Gastrocnemius medialis (tissue), 4 donors: ENCODE measurements around the gene DNMT3L. TPM values are rescaled to one million over a fixed set of nuclear protein-coding genes. Genes with fewer than 3 reads are reported as not detected.
"Not testable (repeated sequence)": the region's sequence is repeated elsewhere in the genome, so short reads cannot be mapped to it uniquely, and the experiment has no call there.

Source experiments
- ATAC-seq, 2 donors: fragments of 150-250 bp; one replicate each; pipeline ENCODE4 v1.9.1; 2016
- DNase-seq, 2 donors: peaks; one replicate each; pipeline ENCODE4 v3.0.0-alpha.2; 2019
- H3K27ac ChIP-seq, 4 donors: fragments of 200-600 bp; sonication (generic); 1 replicate in 1 of 4; 2 replicates in 3 of 4; pipeline ENCODE4 v1.5.1; 2016 to 2018; ENCODE audit warnings: mild to moderate bottlenecking in 2 of 4, moderate library complexity in 1 of 4
- H3K27me3 ChIP-seq, 3 donors: fragments of 200-600 bp; sonication (generic) in 2 of 3; 1 replicate in 1 of 3; 2 replicates in 2 of 3; pipeline versions ENCODE4 v1.5.1 to v1.6.0; 2016 to 2019; ENCODE audit warnings: mild to moderate bottlenecking in 1 of 3, moderate library complexity in 1 of 3
- H3K36me3 ChIP-seq, 2 donors: fragments of 200-600 bp; sonication (generic) in 1 of 2; one replicate each; pipeline ENCODE4 v1.5.1; 2017 to 2018
- H3K4me1 ChIP-seq, 2 donors: fragments of 200-600 bp; sonication (generic) in 1 of 2; one replicate each; pipeline ENCODE4 v1.5.1; 2016 to 2017; ENCODE audit warnings: mild to moderate bottlenecking in 2 of 2
- H3K4me3 ChIP-seq, 4 donors: fragments of 200-600 bp; sonication (generic) in 3 of 4; 1 replicate in 1 of 4; 2 replicates in 3 of 4; pipeline ENCODE4 v1.5.1; 2016 to 2019; ENCODE audit warnings: mild to moderate bottlenecking in 2 of 4
- H3K9me3 ChIP-seq, 3 donors: fragments of 200-600 bp; sonication (generic) in 2 of 3; 1 replicate in 1 of 3; 2 replicates in 2 of 3; pipeline ENCODE4 v1.5.1; 2016 to 2019
- POLR2A ChIP-seq, 2 donors: fragments of 450-650 bp; IDR thresholded peaks; one replicate each; pipeline ENCODE4 v1.6.1; 2017; ENCODE audit warnings: antibody characterized with exemption in 2 of 2, mild to moderate bottlenecking in 2 of 2, moderate library complexity in 2 of 2
- in situ Hi-C, 4 donors: fragments of 200-750 bp; cut with MboI; loops; one replicate each; pipeline versions ENCODE4 v1.15.0 to v1.8.0; 2017; ENCODE audit warnings: low sequenced_read_pairs in 4 of 4
- intact Hi-C: fragments of 100-400 bp; cut with DNase I; formaldehyde crosslinking; loops from one replicate; pipeline ENCODE4 v1.15.1; 2023; ENCODE audit warnings: low total_unique reads
- total RNA-seq, 4 donors: library from RNA; depleted of rRNA; stranded (reverse); fragments of >200 nt; gene quantifications; one replicate each; pipeline versions ENCODE4 v1.1.0 to v1.2.3, GENCODE V29; 2016
- TF ChIP-seq, protein P1 (sequence below), 5 experiments: fragments of 450-650 bp in 3 of 5; fragments of 200-600 bp in 2 of 5; sonication (generic) in 2 of 5; IDR thresholded peaks in 4 of 5; conservative IDR thresholded peaks in 1 of 5; 1 replicate in 4 of 5; 2 replicates in 1 of 5; pipeline ENCODE4 v1.5.1; 2016 to 2019; ENCODE audit warnings: antibody characterized with exemption in 5 of 5, mild to moderate bottlenecking in 3 of 5, moderate library complexity in 3 of 5

The DNMT3L gene
- total RNA-seq, 4 donors from 2014 or later, result not detected

DNA sequence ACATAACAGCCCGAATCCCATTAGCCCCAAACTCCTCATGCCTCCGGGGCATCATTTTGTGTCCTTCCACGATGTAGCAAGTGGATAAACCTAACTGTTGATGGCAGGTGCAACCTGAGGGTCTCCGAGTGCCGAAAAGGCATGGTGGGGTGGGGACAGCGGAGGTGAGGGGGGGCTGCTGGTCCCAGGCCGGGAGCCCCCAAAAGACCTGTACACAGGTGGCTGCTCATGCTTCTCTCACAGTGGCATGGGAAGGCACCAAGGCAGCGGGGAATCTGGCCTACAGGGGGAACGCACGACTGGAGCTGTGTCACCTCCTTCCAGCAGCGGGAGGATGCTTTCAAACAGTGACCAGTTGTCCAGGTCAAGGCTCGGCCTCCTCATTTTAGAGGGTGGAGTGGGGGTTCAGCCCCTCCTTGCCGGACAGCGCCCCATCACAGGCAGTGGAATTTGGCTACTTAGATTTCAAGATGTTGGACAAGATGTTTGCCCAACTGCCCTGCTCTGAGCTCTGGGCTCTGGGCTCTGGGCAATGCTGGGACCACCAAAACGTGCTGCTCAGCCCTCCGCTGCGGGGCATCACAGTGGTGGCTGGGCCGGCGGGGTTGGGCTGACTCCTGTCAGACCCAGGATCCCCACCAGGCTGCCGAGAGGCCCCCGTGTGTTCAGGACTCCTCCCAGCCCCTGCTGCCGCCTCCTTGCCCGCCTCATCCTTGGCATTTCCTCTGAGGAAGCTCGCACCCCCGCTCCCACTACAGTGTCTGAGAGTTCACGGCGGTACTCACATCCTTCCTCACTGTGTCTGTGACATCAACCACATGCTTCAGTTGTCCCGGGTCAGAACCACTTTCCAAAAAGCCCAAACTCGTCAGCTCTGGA, 7.6 kb downstream of the DNMT3L start:
- no peaks in the 10 kb centered on the region for H3K27me3 ChIP-seq
- no peak overlapping the region for H3K4me3 ChIP-seq
- H3K27ac ChIP-seq, result no peak overlapping the region
- TF ChIP-seq POLR2A (IDR thresholded peaks at IDR 0.05), result no peak
- TF ChIP-seq, protein P1, sequence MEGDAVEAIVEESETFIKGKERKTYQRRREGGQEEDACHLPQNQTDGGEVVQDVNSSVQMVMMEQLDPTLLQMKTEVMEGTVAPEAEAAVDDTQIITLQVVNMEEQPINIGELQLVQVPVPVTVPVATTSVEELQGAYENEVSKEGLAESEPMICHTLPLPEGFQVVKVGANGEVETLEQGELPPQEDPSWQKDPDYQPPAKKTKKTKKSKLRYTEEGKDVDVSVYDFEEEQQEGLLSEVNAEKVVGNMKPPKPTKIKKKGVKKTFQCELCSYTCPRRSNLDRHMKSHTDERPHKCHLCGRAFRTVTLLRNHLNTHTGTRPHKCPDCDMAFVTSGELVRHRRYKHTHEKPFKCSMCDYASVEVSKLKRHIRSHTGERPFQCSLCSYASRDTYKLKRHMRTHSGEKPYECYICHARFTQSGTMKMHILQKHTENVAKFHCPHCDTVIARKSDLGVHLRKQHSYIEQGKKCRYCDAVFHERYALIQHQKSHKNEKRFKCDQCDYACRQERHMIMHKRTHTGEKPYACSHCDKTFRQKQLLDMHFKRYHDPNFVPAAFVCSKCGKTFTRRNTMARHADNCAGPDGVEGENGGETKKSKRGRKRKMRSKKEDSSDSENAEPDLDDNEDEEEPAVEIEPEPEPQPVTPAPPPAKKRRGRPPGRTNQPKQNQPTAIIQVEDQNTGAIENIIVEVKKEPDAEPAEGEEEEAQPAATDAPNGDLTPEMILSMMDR (IDR thresholded peaks at IDR 0.05 in 4 of 5, conservative IDR thresholded peaks at IDR 0.05 in 1 of 5), result no peak
- no peaks in the 10 kb centered on the region for H3K36me3 ChIP-seq
- ATAC-seq (no peak), DNase-seq (no peak)
- no peaks in the 10 kb centered on the region for H3K9me3 ChIP-seq
- H3K4me1 ChIP-seq, result no peaks in the 10 kb centered on the region
- intact Hi-C loops, result no loop called here
- in situ Hi-C loops, result no loop called here

DNA sequence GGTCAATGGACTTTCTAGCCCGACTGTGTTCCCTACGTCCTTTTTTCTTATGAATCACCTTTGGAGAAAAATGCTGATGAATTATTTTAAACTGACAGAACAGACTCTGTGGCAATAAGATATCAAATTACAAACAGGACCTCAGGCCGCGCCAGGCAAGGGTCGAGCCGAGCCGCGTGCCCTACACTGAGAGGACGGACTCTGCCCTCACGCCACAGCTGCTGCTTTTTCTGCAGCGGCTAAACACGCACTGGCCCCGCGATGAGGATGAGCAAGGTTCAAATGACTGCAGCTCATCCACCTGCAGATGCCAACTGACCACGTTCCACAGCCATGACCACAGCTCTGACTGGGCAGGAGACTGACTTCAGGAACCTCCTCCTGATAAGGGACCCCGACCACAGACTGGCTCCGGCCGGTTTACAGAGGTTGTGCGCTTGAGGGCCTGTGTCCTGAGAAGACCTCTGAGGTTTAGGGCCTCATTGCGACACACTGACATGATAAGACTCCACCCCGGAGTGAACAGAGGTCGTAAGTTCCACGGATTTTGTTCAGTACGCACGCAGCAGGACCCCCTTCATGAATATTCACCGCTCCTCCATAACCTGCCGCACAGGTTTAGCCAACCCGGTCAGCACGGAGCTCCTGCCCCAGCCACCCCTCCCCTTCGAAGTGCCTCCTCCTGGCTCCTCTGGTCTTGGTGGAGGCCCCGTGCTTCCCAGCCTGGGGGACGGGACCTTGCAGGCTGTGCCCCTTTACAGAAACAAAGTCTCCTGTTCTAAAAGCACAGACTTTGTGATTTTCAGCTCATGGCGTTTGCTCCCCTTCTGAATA, 12.3 kb downstream of the DNMT3L start:
- H3K4me3 ChIP-seq, DNase-seq, intact Hi-C loops, in situ Hi-C loops, H3K27me3 ChIP-seq, H3K4me1 ChIP-seq, H3K9me3 ChIP-seq, H3K27ac ChIP-seq, H3K36me3 ChIP-seq: not testable (repeated sequence)
- peak; percentile 58 to 75 for ATAC-seq

DNA sequence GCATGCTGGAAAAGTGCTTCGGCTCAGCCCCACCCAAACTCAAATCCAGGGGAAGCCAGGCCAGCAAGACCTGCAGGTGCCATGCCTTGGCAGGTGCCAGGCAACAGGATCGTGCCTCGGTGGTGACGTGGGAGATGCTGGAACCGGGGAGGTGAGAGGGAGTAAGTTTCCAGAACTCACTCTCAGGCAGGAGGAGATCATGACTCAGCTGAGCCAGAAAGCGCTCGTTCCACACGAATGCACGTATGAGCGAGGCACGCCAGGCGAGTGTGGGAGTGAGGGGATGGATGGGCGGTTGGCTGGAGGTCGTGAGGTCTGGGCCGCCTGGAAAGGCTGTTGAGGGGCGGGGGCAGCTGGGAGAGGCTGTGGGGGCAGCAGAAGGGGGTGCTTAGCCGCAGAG, 13.8 kb downstream of the DNMT3L start:
- in situ Hi-C loops, H3K27me3 ChIP-seq, DNase-seq, ATAC-seq, H3K4me1 ChIP-seq, H3K4me3 ChIP-seq, H3K27ac ChIP-seq, H3K9me3 ChIP-seq, intact Hi-C loops, H3K36me3 ChIP-seq: not testable (repeated sequence)

DNA sequence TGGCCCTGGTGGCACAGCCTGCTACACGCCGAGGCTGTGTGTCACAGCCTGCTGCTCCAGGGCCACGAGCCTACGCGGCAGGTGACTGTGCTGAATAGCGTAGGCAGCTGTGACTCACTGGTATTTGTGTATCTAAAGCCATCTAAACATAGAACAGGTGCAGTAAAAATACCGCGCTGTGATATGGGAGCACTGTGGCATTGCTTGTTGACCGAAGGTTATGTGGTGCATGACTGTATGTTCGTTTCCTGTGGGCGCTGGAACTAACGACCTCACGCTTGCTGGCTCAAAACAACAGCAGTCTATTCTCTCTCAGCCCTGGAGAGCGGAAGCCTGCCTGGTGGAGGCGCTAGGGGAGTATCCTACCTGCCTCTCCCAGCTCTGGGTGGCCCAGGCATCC, 17.7 kb downstream of the DNMT3L start:
- H3K27me3 ChIP-seq, H3K36me3 ChIP-seq, H3K4me1 ChIP-seq, H3K9me3 ChIP-seq, H3K4me3 ChIP-seq, DNase-seq, H3K27ac ChIP-seq, intact Hi-C loops, in situ Hi-C loops: not testable (repeated sequence)
- peak; percentile 86 to 92 for ATAC-seq

DNA sequence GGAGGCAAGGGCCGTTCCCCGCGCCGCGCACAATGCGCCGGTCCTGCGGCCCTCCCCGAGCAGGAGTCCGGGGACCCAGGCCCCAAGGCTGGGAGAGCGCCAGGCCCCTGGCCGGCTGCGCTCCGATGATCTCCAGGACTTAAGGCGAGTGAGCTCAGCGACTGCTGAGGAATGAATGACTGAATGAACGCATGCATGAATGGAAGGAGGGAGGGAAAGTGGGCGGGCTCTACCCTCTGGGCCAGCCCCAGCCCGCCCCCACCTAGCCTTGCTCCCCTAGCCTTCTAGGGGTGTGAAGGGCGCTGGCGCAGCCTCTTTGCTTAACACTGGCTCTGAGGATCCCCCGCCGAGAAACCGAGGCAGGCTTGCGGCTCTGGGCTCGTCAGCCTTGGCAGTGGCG, 20.4 kb downstream of the DNMT3L start:
- ATAC-seq, H3K4me3 ChIP-seq, intact Hi-C loops, H3K27me3 ChIP-seq, DNase-seq, H3K9me3 ChIP-seq, H3K27ac ChIP-seq, H3K4me1 ChIP-seq, H3K36me3 ChIP-seq, in situ Hi-C loops: not testable (repeated sequence)

DNA sequence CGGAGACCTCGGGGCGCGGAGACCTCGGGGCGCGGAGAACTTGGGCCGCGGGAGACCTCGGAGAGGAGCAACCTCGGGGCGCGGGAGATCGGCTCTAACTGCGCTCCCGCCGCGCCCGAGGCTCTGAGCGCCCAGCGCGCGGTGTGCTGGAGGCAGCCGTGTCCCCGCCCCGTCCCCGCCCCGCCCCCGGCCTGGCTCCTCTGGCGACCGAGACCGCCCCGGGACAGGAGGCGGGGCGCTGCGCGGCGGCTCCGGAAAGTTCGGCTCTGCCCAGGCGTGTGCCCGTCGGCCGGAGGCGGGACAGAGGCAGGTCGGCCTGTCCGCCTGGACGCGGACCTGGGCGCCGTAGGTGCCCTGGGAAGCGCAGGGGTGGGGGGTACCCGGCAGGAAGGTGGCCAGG, 20.9 kb downstream of the DNMT3L start, which contains the start of gene ICOSLG:
ICOSLG (minus strand) TSS at position 102 of the 400 bp plus-strand sequence. CDS start 126 bp downstream, outside the sequence.
- in situ Hi-C loops, DNase-seq, H3K4me3 ChIP-seq, H3K9me3 ChIP-seq, H3K36me3 ChIP-seq, intact Hi-C loops, H3K27ac ChIP-seq, H3K4me1 ChIP-seq, H3K27me3 ChIP-seq: not testable (repeated sequence)
- peak in 1 of 2 donors; percentile 49 for ATAC-seq

DNA sequence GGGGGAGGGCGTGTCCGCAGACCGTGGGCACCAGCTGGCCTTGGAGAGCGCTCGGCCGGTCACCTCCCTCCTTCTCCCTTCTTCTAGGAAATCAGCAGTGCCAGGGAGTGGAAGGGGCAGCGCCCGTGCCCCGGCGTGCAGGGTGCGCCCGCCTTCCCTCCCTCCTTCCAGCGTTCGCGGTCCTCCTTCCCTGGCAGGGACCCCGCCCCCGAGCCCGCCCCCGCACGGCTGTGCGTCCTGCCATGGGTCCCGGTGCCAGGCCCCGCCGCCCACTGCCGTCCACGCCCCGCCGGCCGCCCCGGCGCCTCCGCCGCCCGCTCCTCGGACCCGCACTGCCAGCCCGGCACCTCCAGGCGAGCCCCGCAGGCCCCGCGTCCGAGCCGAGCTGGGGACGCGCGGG, 21.3 kb downstream of the DNMT3L start:
- in situ Hi-C loops, intact Hi-C loops, ATAC-seq: not testable (repeated sequence)

DNA sequence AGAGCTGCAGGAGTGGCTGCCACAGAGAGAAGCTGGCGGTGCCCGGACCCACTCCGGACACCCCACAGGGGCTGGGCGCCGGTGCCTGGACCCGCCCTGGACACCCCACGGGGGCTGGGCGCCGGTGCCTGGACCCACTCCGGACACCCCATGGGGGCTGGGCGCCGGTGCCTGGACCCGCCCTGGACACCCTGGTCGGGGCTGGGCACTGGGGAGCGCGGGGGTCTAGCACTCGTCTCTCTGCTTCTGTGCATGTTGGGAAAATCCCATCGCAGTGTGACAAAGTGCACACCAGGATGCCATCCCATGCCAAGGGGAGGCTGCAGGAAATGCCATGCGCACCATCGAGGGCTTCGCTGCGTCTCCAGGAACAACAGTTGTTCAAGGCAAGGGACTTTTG, 32.1 kb downstream of the DNMT3L start:
- ATAC-seq, in situ Hi-C loops, H3K27ac ChIP-seq, H3K4me3 ChIP-seq, DNase-seq, H3K27me3 ChIP-seq, H3K36me3 ChIP-seq, intact Hi-C loops, H3K4me1 ChIP-seq, H3K9me3 ChIP-seq: not testable (repeated sequence)

More for the DNA sequence above, 21.3 kb downstream of the DNMT3L start:
- not testable (repeated sequence) for DNase-seq, H3K4me1 ChIP-seq, H3K9me3 ChIP-seq, H3K4me3 ChIP-seq, H3K27me3 ChIP-seq, H3K27ac ChIP-seq, H3K36me3 ChIP-seq

DNA sequence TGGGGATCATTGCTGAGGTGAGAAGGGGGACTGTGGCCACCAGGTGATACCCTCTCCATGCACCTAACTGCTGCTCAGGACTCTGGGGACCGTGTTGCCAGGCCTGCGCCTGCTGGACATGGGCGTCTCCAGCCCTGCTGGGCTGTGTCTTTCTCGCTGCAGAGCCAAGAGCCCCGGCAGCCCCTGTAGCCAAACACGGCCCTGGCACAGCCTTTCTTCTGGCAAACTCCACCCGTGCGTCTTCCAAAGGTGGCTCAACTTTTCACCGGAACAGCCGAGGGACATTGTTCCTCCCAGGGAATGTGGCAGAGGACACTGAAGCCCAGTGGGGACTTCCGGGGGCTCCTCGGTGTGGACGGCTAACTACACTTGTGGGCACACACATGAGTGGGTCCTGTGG, 33.6 kb downstream of the DNMT3L start:
- H3K36me3 ChIP-seq, in situ Hi-C loops, H3K9me3 ChIP-seq, H3K4me3 ChIP-seq, H3K27me3 ChIP-seq, intact Hi-C loops, H3K27ac ChIP-seq, DNase-seq, H3K4me1 ChIP-seq: not testable (repeated sequence)
- peak in 1 of 2 donors; percentile 46 for ATAC-seq

DNA sequence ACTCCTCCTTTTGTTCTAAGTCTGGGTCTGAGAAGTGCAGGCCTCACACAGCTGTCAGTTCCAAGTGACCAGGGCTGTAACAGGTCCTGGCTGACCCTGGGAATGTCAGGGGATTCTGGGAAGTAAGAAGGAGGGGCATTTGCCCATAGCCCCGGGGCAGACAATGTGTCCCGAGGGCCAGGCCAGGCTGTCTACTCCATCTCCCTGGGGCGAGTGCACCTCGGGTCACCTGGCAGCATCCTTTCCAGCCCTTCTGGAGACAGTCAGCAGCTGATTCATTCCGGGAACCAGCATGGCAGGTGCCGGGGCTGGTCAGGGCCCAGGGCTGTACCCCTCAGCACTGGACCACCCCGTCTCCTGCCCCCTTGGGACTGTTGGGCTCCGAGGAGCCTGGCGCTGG, 34.1 kb downstream of the DNMT3L start:
- in situ Hi-C loops, intact Hi-C loops, H3K4me3 ChIP-seq, H3K27me3 ChIP-seq, H3K36me3 ChIP-seq, H3K4me1 ChIP-seq, H3K27ac ChIP-seq, H3K9me3 ChIP-seq, DNase-seq: not testable (repeated sequence)
- peak in 1 of 2 donors; percentile 58 for ATAC-seq
